Measurements from ENCODE around the gene HYI.

- TF ChIP-seq CTCF (IDR thresholded peaks at IDR 0.05): no peak
- TF ChIP-seq EP300 (IDR thresholded peaks at IDR 0.05): no peak
- no peak for TF ChIP-seq POLR2AphosphoS5 (IDR thresholded peaks at IDR 0.05)
- no peak for TF ChIP-seq POLR2A (IDR thresholded peaks at IDR 0.05)
Observed at GRCh38 chr1:43463479-43463878, 9.7 kb upstream of the HYI start.
